ENCODE results near the gene ACAP3. TPM values are rescaled to one million over a fixed set of nuclear protein-coding genes. Genes with fewer than 3 reads are reported as not detected.

ACAP3 gene
- total RNA-seq: 13.1 and 23.1 TPM in 2 replicates

GRCh38 chr1:1307923-1308755 is at the start of gene ACAP3, which contains the start of gene PUSL1:
Gene ACAP3 (minus strand): TSS chr1:1307930. CDS start chr1:1307815, 115 bp downstream.
Gene PUSL1 (plus strand): TSS chr1:1308597. CDS start chr1:1308644, 47 bp downstream.

GRCh38 chr1:1349256-1350012 is 41.7 kb upstream of the ACAP3 start, which contains the start of gene DVL1:
Gene DVL1 (minus strand): TSS chr1:1349418. CDS start chr1:1349065, 353 bp downstream.

GRCh38 chr1:1331068-1331965 is 23.6 kb upstream of the ACAP3 start, which contains the start of gene TAS1R3:
Gene TAS1R3 (plus strand): TSS chr1:1331280. CDS start chr1:1331346, 66 bp downstream.

GRCh38 chr1:1324524-1325287 is 17.0 kb upstream of the ACAP3 start, which contains the start of the genes CPTP and INTS11:
Gene CPTP (plus strand): TSS chr1:1324802. CDS start chr1:1326911, 2,109 bp downstream.
Gene INTS11 (minus strand): TSS chr1:1324660. CDS start chr1:1324608, 52 bp downstream.

GRCh38 chr1:1273512-1274298 is 34.0 kb downstream of the ACAP3 start, which contains the start of gene UBE2J2:
Gene UBE2J2 (minus strand): TSS chr1:1273854. CDS start chr1:1267992, 5,862 bp downstream.

GRCh38 chr1:1246577-1247340 is 61.0 kb downstream of the ACAP3 start, which contains the start of gene C1QTNF12:
Gene C1QTNF12 (minus strand): TSS chr1:1246722. CDS start chr1:1246690, 32 bp downstream.

Other genes starting within 250 kb of the ACAP3 start
- gene RNF223, start 233.6 kb downstream of the ACAP3 start, total RNA-seq: not detected in 2 replicates
- gene C1orf159, start 191.8 kb downstream of the ACAP3 start, total RNA-seq: 5.2 and 5.9 TPM in 2 replicates
- not detected in 2 replicates for gene TTLL10, start 134.1 kb downstream of the ACAP3 start, total RNA-seq
- gene TNFRSF18, start 101.3 kb downstream of the ACAP3 start, total RNA-seq: not detected in 2 replicates
- 0.61 and 0.65 TPM in 2 replicates for gene TNFRSF4, start 93.8 kb downstream of the ACAP3 start, total RNA-seq
- 78.0 and 108 TPM in 2 replicates for gene SDF4, start 75.9 kb downstream of the ACAP3 start, total RNA-seq
- 20.8 and 35.1 TPM in 2 replicates for gene B3GALT6, start 75.7 kb downstream of the ACAP3 start, total RNA-seq
- 0.32 and 0.76 TPM in 2 replicates for gene C1QTNF12, start 61.2 kb downstream of the ACAP3 start, total RNA-seq
- 41.3 and 52.3 TPM in 2 replicates for gene UBE2J2, start 34.1 kb downstream of the ACAP3 start, total RNA-seq
- 0.32 and 0.46 TPM in 2 replicates for gene SCNN1D, start 27.5 kb downstream of the ACAP3 start, total RNA-seq
- 15.5 and 17.2 TPM in 2 replicates for gene PUSL1, start 667 bp upstream of the ACAP3 start, total RNA-seq
- 41.3 and 52.6 TPM in 2 replicates for gene INTS11, start 16.7 kb upstream of the ACAP3 start, total RNA-seq
- 9.0 and 11.4 TPM in 2 replicates for gene CPTP, start 16.9 kb upstream of the ACAP3 start, total RNA-seq
- gene TAS1R3, start 23.4 kb upstream of the ACAP3 start, total RNA-seq: under 0.01 and 0.30 TPM in 2 replicates
- gene DVL1, start 41.5 kb upstream of the ACAP3 start, total RNA-seq: 39.2 and 48.4 TPM in 2 replicates
- gene MXRA8, start 50.6 kb upstream of the ACAP3 start, total RNA-seq: 1.6 and 2.1 TPM in 2 replicates
- gene AURKAIP1, start 67.3 kb upstream of the ACAP3 start, total RNA-seq: 113 and 146 TPM in 2 replicates
- 82.2 and 111 TPM in 2 replicates for gene CCNL2, start 91.4 kb upstream of the ACAP3 start, total RNA-seq
- gene MRPL20, start 99.4 kb upstream of the ACAP3 start, total RNA-seq: 122 and 126 TPM in 2 replicates
- under 0.01 TPM in 1 of 2 replicates, not detected in the other for gene ANKRD65, start 113.3 kb upstream of the ACAP3 start, total RNA-seq
- 0.91 and 1.6 TPM in 2 replicates for gene VWA1, start 127.8 kb upstream of the ACAP3 start, total RNA-seq
- not detected in 2 replicates for gene ATAD3C, start 141.8 kb upstream of the ACAP3 start, total RNA-seq
- 28.1 and 28.3 TPM in 2 replicates for gene ATAD3B, start 163.8 kb upstream of the ACAP3 start, total RNA-seq
- gene ATAD3A, start 204.2 kb upstream of the ACAP3 start, total RNA-seq: 39.5 and 49.0 TPM in 2 replicates
- 2.9 and 4.1 TPM in 2 replicates for gene TMEM240, start 232.7 kb upstream of the ACAP3 start, total RNA-seq

Measured in epithelial cell of umbilical artery (primary cell).